ENCODE measurements around the gene FARP2. TPM values are rescaled to one million over a fixed set of nuclear protein-coding genes. Genes with fewer than 3 reads are reported as not detected.
A peak's percentile ranks its signal among the peaks of the same experiment; 100 is the strongest.

The FARP2 gene
- total and polyA plus RNA-seq, 2 donors (not counting 1 experiment from before 2014, with no cell fraction given) = 28.2 to 41.0 TPM

GRCh38 chr2:241454837-241455485 lies 98.9 kb downstream of the FARP2 start:
- Histone ChIP-seq H3K79me2 (ENCODE audit: control insufficient read depth, insufficient read depth, low read length) (no peaks in the 10 kb centered on the region), H3K4me1 (ENCODE audit: control insufficient read depth, extremely low read depth, insufficient read depth, low read length) (no peaks in the 10 kb centered on the region), H3K4me2 (ENCODE audit: extremely low read depth, insufficient read depth, low read length) (no peak overlapping the region), H2AFZ (ENCODE audit: low read length) (no peak overlapping the region), H4K20me1 (ENCODE audit: control insufficient read depth, extremely low read depth, insufficient read depth, low read length) (no peaks in the 10 kb centered on the region), H3K9ac (ENCODE audit: insufficient read depth, low read length) (no peak overlapping the region), H3K4me3 (replicated peaks in 1 of 4; ENCODE audit: control extremely low read depth in 1 of 4, insufficient read depth in 1 of 4, low read depth in 3 of 4, low read length in 4 of 4) (no peak overlapping the region), H3K27me3 (ENCODE audit: control insufficient read depth, insufficient read depth, low read length) (no peaks in the 10 kb centered on the region), H3K9me3 (ENCODE audit: control insufficient read depth, insufficient read depth, low read depth, low read length) (no peaks in the 10 kb centered on the region), H3K36me3 (ENCODE audit: control insufficient read depth, insufficient read depth, low read length) (no peaks in the 10 kb centered on the region), H3K27ac (ENCODE audit: insufficient read depth, low read length) (no peak overlapping the region)
- TF ChIP-seq EZH2 (IDR thresholded peaks at IDR 0.05; ENCODE audit: low read length, missing control alignments) (no peak), CTCF (conservative IDR thresholded peaks at IDR 0.05 in 1 of 2, IDR thresholded peaks at IDR 0.05 in 1 of 2; ENCODE audit: low read depth in 1 of 2, low read length in 2 of 2) (no peak)
- peak in 1 of 2 donors; percentile 14 for DNase-seq (ENCODE audit: low read depth in 2 of 2)

GRCh38 chr2:241456546-241456945 lies 100.5 kb downstream of the FARP2 start:
- DNase-seq (ENCODE audit: low read depth in 2 of 2) = no peak
- no peak overlapping the region for H3K9ac ChIP-seq (ENCODE audit: insufficient read depth, low read length)
- H3K4me2 ChIP-seq (ENCODE audit: extremely low read depth, insufficient read depth, low read length) = no peak overlapping the region
- H2AFZ ChIP-seq (ENCODE audit: low read length) = no peak overlapping the region
- H3K36me3 ChIP-seq (ENCODE audit: control insufficient read depth, insufficient read depth, low read length) = no peaks in the 10 kb centered on the region
- TF ChIP-seq EZH2 (IDR thresholded peaks at IDR 0.05; ENCODE audit: low read length, missing control alignments) (no peak), CTCF (conservative IDR thresholded peaks at IDR 0.05 in 1 of 2, IDR thresholded peaks at IDR 0.05 in 1 of 2; ENCODE audit: low read depth in 1 of 2, low read length in 2 of 2) (no peak)
- no peaks in the 10 kb centered on the region for H3K79me2 ChIP-seq (ENCODE audit: control insufficient read depth, insufficient read depth, low read length)
- H3K4me1 ChIP-seq (ENCODE audit: control insufficient read depth, extremely low read depth, insufficient read depth, low read length) = no peaks in the 10 kb centered on the region
- no peaks in the 10 kb centered on the region for H3K27me3 ChIP-seq (ENCODE audit: control insufficient read depth, insufficient read depth, low read length)
- H3K9me3 ChIP-seq (ENCODE audit: control insufficient read depth, insufficient read depth, low read depth, low read length) = no peaks in the 10 kb centered on the region
- H3K27ac ChIP-seq (ENCODE audit: insufficient read depth, low read length) = no peak overlapping the region
- H4K20me1 ChIP-seq (ENCODE audit: control insufficient read depth, extremely low read depth, insufficient read depth, low read length) = no peaks in the 10 kb centered on the region
- H3K4me3 ChIP-seq (replicated peaks in 1 of 4; ENCODE audit: control extremely low read depth in 1 of 4, insufficient read depth in 1 of 4, low read depth in 3 of 4, low read length in 4 of 4) = no peak overlapping the region

GRCh38 chr2:241458687-241459086 lies 102.6 kb downstream of the FARP2 start:
- no peak overlapping the region for H3K4me3 ChIP-seq (replicated peaks in 1 of 4; ENCODE audit: control extremely low read depth in 1 of 4, insufficient read depth in 1 of 4, low read depth in 3 of 4, low read length in 4 of 4)
- H3K4me1 ChIP-seq (ENCODE audit: control insufficient read depth, extremely low read depth, insufficient read depth, low read length) = no peaks in the 10 kb centered on the region
- TF ChIP-seq EZH2 (IDR thresholded peaks at IDR 0.05; ENCODE audit: low read length, missing control alignments) (no peak), CTCF (conservative IDR thresholded peaks at IDR 0.05 in 1 of 2, IDR thresholded peaks at IDR 0.05 in 1 of 2; ENCODE audit: low read depth in 1 of 2, low read length in 2 of 2) (no peak)
- H3K4me2 ChIP-seq (ENCODE audit: extremely low read depth, insufficient read depth, low read length) = no peak overlapping the region
- H3K27me3 ChIP-seq (ENCODE audit: control insufficient read depth, insufficient read depth, low read length) = no peaks in the 10 kb centered on the region
- H2AFZ ChIP-seq (ENCODE audit: low read length) = no peak overlapping the region
- no peaks in the 10 kb centered on the region for H3K79me2 ChIP-seq (ENCODE audit: control insufficient read depth, insufficient read depth, low read length)
- no peak overlapping the region for H3K9ac ChIP-seq (ENCODE audit: insufficient read depth, low read length)
- no peak for DNase-seq (ENCODE audit: low read depth in 2 of 2)
- H4K20me1 ChIP-seq (ENCODE audit: control insufficient read depth, extremely low read depth, insufficient read depth, low read length) = no peaks in the 10 kb centered on the region
- H3K27ac ChIP-seq (ENCODE audit: insufficient read depth, low read length) = no peak overlapping the region
- no peaks in the 10 kb centered on the region for H3K9me3 ChIP-seq (ENCODE audit: control insufficient read depth, insufficient read depth, low read depth, low read length)
- H3K36me3 ChIP-seq (ENCODE audit: control insufficient read depth, insufficient read depth, low read length) = no peaks in the 10 kb centered on the region
